H1 (cell line): ENCODE data around the gene EPG5. TPM values are rescaled to one million over a fixed set of nuclear protein-coding genes. Genes with fewer than 3 reads are reported as not detected.

Experiments
- CTCF ChIA-PET: fragments of 300-600 bp; sonication (Branson Sonifier 250); formaldehyde crosslinking; loops from one replicate; lab custom pipeline; 2021; ENCODE audit not compliant: partially characterized antibody; lab: Charles Lee
- POLR2A ChIA-PET: fragments of 300-600 bp; sonication (Branson Sonifier 250); formaldehyde crosslinking; loops from one replicate; lab custom pipeline; 2021; ENCODE audit warnings: inconsistent platforms; ENCODE audit not compliant: partially characterized antibody; lab: Charles Lee
- DNase-seq, 2 experiments: peaks; one replicate each; pipeline versions ENCODE4 v3.0.0 to v3.0.0-alpha.2; 2010 to 2022; ENCODE audit warnings: low spot score in 2 of 2, low read depth in 1 of 2, mixed read lengths in 1 of 2
- FAIRE-seq: peaks from 2 replicates; lab custom pipeline; 2011; peaks lifted over from hg19 to GRCh38; lab: Jason Lieb, UNC
- H2AFZ ChIP-seq: 2 replicates; pipeline ENCODE4 v1.8.1; 2012; ENCODE audit warnings: low read length, inconsistent platforms
- H2AK5ac ChIP-seq: 2 replicates; pipeline ENCODE4 v1.6.1; 2013; ENCODE audit warnings: low read depth, low read length
- H2BK120ac ChIP-seq: replicated peaks from 2 replicates; pipeline ENCODE3; 2013; ENCODE audit warnings: low read depth, low read length, inconsistent platforms
- H2BK12ac ChIP-seq: 2 replicates; pipeline ENCODE4 v1.6.1; 2013; ENCODE audit warnings: low read depth, low read length
- H2BK15ac ChIP-seq: 2 replicates; pipeline ENCODE4 v1.6.1; 2013; ENCODE audit warnings: low read length
- H2BK20ac ChIP-seq: 2 replicates; pipeline ENCODE4 v1.6.1; 2013; ENCODE audit warnings: low read length
- H2BK5ac ChIP-seq: 2 replicates; pipeline ENCODE4 v1.6.1; 2013; ENCODE audit warnings: low read depth, low read length
- H3K14ac ChIP-seq: 2 replicates; pipeline ENCODE4 v1.6.1; 2013; ENCODE audit warnings: inconsistent platforms; ENCODE audit not compliant: insufficient read length
- H3K18ac ChIP-seq: 2 replicates; pipeline ENCODE4 v1.6.1; 2013; ENCODE audit warnings: low read length; ENCODE audit errors: extremely low read depth
- H3K23ac ChIP-seq: 2 replicates; pipeline ENCODE4 v1.6.1; 2013; ENCODE audit warnings: inconsistent platforms; ENCODE audit not compliant: insufficient read length
- H3K23me2 ChIP-seq: 2 replicates; pipeline ENCODE4 v1.6.1; 2013; ENCODE audit warnings: low read depth, low read length
- H3K27ac ChIP-seq: 2 replicates; pipeline ENCODE4 v1.6.1; 2011; ENCODE audit warnings: low read depth, low read length, inconsistent platforms
- H3K27me3 ChIP-seq, 4 experiments: replicated peaks in 1 of 4; 1 replicate in 1 of 4; 2 replicates in 3 of 4; pipeline versions ENCODE4 v1.6.1 to v1.8.1; 2011 to 2013; ENCODE audit warnings: low read length in 3 of 4, mild to moderate bottlenecking in 3 of 4, inconsistent platforms in 2 of 4, mixed read lengths in 2 of 4, moderate library complexity in 1 of 4; ENCODE audit not compliant: control insufficient read depth in 3 of 4, insufficient read depth in 3 of 4; ENCODE audit errors: extremely low read depth in 1 of 4
- H3K36me3 ChIP-seq, 4 experiments: 2 replicates each; pipeline versions ENCODE4 v1.6.1 to v1.8.1; 2011 to 2013; ENCODE audit warnings: mild to moderate bottlenecking in 4 of 4, low read length in 3 of 4, moderate library complexity in 2 of 4, control low read depth in 1 of 4, inconsistent platforms in 1 of 4; ENCODE audit not compliant: insufficient read depth in 4 of 4, control insufficient read depth in 2 of 4
- H3K4ac ChIP-seq: replicated peaks from 2 replicates; pipeline ENCODE3; 2013; ENCODE audit warnings: low read length, low read depth, mixed read lengths, inconsistent platforms; ENCODE audit not compliant: insufficient read length
- H3K4me1 ChIP-seq, 4 experiments: replicated peaks in 1 of 4; 1 replicate in 1 of 4; 2 replicates in 3 of 4; pipeline versions ENCODE4 v1.6.1 to v1.8.1; 2011 to 2013; ENCODE audit warnings: low read length in 3 of 4, inconsistent platforms in 2 of 4, mixed read lengths in 1 of 4; ENCODE audit not compliant: insufficient read depth in 4 of 4, control insufficient read depth in 3 of 4
- H3K4me2 ChIP-seq, 2 experiments: 2 replicates each; pipeline versions ENCODE4 v1.6.1 to v1.8.1; 2011 to 2013; ENCODE audit warnings: low read depth in 2 of 2, low read length in 2 of 2, control low read depth in 1 of 2, inconsistent platforms in 1 of 2, mild to moderate bottlenecking in 1 of 2; ENCODE audit not compliant: insufficient read depth in 1 of 2
- H3K4me3 ChIP-seq, 4 experiments: fragments of 200-600, 300-600 bp in 1 of 4; sonication (generic), shearing (Covaris generic), sonication (Bioruptor Twin) in 1 of 4; 2 replicates each; pipeline versions ENCODE4 v1.5.1 to v1.8.1; 2011 to 2016; ENCODE audit warnings: low read length in 4 of 4, low read depth in 3 of 4, control low read depth in 2 of 4, inconsistent platforms in 2 of 4, mild to moderate bottlenecking in 2 of 4, mixed read lengths in 1 of 4, moderate library complexity in 1 of 4; ENCODE audit not compliant: insufficient read depth in 2 of 4; ENCODE audit errors: extremely low read depth in 1 of 4
- H3K56ac ChIP-seq: replicated peaks from 2 replicates; pipeline ENCODE3; 2013; ENCODE audit warnings: low read depth, mild to moderate bottlenecking, mixed read lengths, low read length, inconsistent platforms; ENCODE audit not compliant: insufficient read length
- H3K79me1 ChIP-seq: 2 replicates; pipeline ENCODE4 v1.6.1; 2013; ENCODE audit warnings: low read depth, low read length, control low read depth
- H3K79me2 ChIP-seq, 2 experiments: 2 replicates each; pipeline versions ENCODE4 v1.6.1 to v1.8.1; 2012 to 2013; ENCODE audit warnings: low read length in 2 of 2, mild to moderate bottlenecking in 2 of 2, inconsistent platforms in 1 of 2; ENCODE audit not compliant: insufficient read depth in 2 of 2, control insufficient read depth in 1 of 2
- H3K9ac ChIP-seq, 4 experiments: replicated peaks in 1 of 4; 1 replicate in 1 of 4; 2 replicates in 3 of 4; pipeline versions ENCODE4 v1.6.1 to v1.8.1; 2011 to 2013; ENCODE audit warnings: low read depth in 3 of 4, low read length in 3 of 4, control low read depth in 2 of 4, mild to moderate bottlenecking in 2 of 4, moderate library complexity in 2 of 4, inconsistent platforms in 1 of 4; ENCODE audit errors: extremely low read depth in 1 of 4
- H3K9me3 ChIP-seq, 2 experiments: 2 replicates each; pipeline versions ENCODE4 v1.6.1 to v1.8.1; 2012 to 2013; ENCODE audit warnings: mild to moderate bottlenecking in 2 of 2, moderate library complexity in 2 of 2, control low read depth in 1 of 2, inconsistent platforms in 1 of 2, low read depth in 1 of 2, low read length in 1 of 2, mixed read lengths in 1 of 2; ENCODE audit not compliant: insufficient read depth in 2 of 2
- H4K20me1 ChIP-seq, 2 experiments: replicated peaks in 1 of 2; 2 replicates each; pipeline versions ENCODE3 to v1.8.1; 2011 to 2013; ENCODE audit warnings: inconsistent platforms in 2 of 2, low read length in 2 of 2, mild to moderate bottlenecking in 1 of 2; ENCODE audit not compliant: insufficient read depth in 2 of 2, control insufficient read depth in 1 of 2
- H4K5ac ChIP-seq: 2 replicates; pipeline ENCODE4 v1.6.1; 2013; ENCODE audit warnings: low read length, low read depth, mixed read lengths, inconsistent platforms; ENCODE audit not compliant: insufficient read length
- H4K8ac ChIP-seq: 2 replicates; pipeline ENCODE4 v1.8.0; 2013; ENCODE audit warnings: mild to moderate bottlenecking, moderate library complexity, low read length, inconsistent platforms; ENCODE audit not compliant: insufficient read depth; ENCODE audit errors: extremely low read depth
- H4K91ac ChIP-seq: replicated peaks from 2 replicates; pipeline ENCODE3; 2013; ENCODE audit warnings: low read length, mixed read lengths, inconsistent platforms; ENCODE audit not compliant: insufficient read length
- BCL11A ChIP-seq, 2 experiments: IDR thresholded peaks; one replicate each; pipeline ENCODE4 v1.6.1; 2011; ENCODE audit warnings: low read depth in 2 of 2, low read length in 2 of 2, mild to moderate bottlenecking in 2 of 2
- WGBS, 2 experiments: shearing (Covaris generic) in 1 of 2; methylation state at CpG; one replicate each; pipeline versions ENCODE4 v1.1.6 to v1.1.7; 2013 to 2015; ENCODE audit warnings: low lambda C conversion rate in 2 of 2, mixed read lengths in 2 of 2, inconsistent platforms in 1 of 2, low coverage in 1 of 2, missing lambda C conversion rate in 1 of 2; ENCODE audit not compliant: insufficient replicate concordance in 2 of 2, insufficient coverage in 1 of 2, insufficient read length in 1 of 2; ENCODE audit errors: extremely low coverage in 1 of 2, missing lambda C conversion rate in 1 of 2; 5-methylcytosine and 5-hydroxymethylcytosine counted together
- polyA plus RNA-seq, 7 experiments: library from polyadenylated mRNA; depleted of rRNA in 3 of 7; stranded (reverse) in 5 of 7; unstranded in 2 of 7; fragments of >200 nt in 5 of 7; fragments of 200-250 nt in 2 of 7; gene quantifications; 1 replicate in 5 of 7; 2 replicates in 1 of 7; 4 replicates in 1 of 7; pipeline versions ENCODE4 v1.2.1 to v1.2.3, GENCODE V29; 2011 to 2013; ENCODE audit warnings: missing spikeins in 2 of 7, mixed read lengths in 2 of 7
- total RNA-seq: library from RNA; stranded (reverse); fragmentation: NEBNext Ultra II Directional; extraction: Animal tissue kit (Norgen Biotek cat#: 25700); gene quantifications from 2 replicates; pipeline ENCODE4 v1.2.1, GENCODE V29; 2021

EPG5 gene
- total and polyA plus RNA-seq, 2 of the 8 experiments (the other 6 are each of a cell fraction or from before 2014, with no cell fraction given), result 14.1 to 18.3 TPM

DNA sequence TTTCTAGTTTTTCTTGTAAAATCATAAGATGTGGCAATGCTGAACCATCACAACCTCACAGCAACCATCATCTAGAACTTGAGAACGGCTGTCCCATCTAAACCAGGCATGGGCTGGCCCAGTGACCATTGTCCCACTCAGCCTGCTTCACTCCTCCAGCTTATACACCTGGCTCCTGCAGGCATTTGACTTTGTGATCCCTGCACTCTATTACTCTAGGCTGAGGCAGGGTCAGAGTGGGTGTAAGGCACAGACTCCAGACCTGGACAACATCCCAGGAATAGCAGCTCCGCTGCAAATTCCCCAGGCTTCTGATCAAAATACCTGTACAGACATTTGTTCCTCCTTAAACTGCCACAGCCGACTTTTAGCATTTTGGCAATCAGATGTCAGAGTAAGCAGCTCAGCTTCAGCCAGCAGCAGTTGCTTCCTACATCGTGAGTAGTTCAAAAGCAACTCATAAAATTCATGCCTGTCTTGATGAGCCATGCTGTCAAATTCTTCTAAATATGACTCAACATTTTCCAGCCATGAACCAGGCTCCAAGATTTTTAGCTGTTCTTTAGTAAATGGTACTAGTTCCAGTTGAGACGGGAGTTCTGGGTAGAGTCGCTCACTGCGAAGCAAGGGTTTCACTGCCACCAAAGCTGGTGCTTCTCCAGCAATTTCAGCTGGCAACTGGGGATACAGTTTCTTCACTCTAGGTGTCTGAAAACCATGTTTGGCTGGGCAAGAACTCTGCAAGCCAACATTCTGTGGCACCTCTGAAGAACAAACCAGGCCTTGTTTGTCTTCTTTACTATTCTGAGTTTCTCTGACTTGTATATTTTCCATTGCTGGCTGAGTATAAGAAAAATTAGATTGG is 12.8 kb downstream of the EPG5 start:
- Histone ChIP-seq H3K23me2 (no peaks in the 10 kb centered on the region), H4K8ac (no peak overlapping the region), H3K18ac (no peak overlapping the region), H3K14ac (no peak overlapping the region), H2BK15ac (no peak overlapping the region), H3K4ac (no peak overlapping the region), H3K4me3 (no peak overlapping the region), H4K91ac (no peak overlapping the region), H2BK5ac (no peak overlapping the region), H3K79me1 (no peaks in the 10 kb centered on the region), H3K27ac (no peak overlapping the region), H2BK12ac (no peak overlapping the region), H2BK20ac (no peak overlapping the region), H3K23ac (no peak overlapping the region), H3K27me3 (no peaks in the 10 kb centered on the region), H3K4me2 (no peak overlapping the region), H3K36me3 (peaks cover 2 to 30% (median 22%) of the 10 kb centered on the region in 4 experiments; a peak in 7 of 8 replicates), H3K79me2 (peaks cover 0 to 5% of the 10 kb centered on the region in 2 experiments; a peak in 2 of 4 replicates), H4K20me1 (no peaks in the 10 kb centered on the region), H4K5ac (no peak overlapping the region), H2BK120ac (no peak overlapping the region), H3K56ac (no peak overlapping the region), H2AK5ac (no peak overlapping the region), H3K4me1 (no peaks in the 10 kb centered on the region), H2AFZ (no peak overlapping the region), H3K9me3 (no peaks in the 10 kb centered on the region), H3K9ac (no peak overlapping the region)
- WGBS, 2 experiments, result 88% methylated on average over 7 of the region's 7 CpGs; no CpG with 5 or more reads in 1 of the 2 experiments
- no peak for TF ChIP-seq BCL11A (IDR thresholded peaks at IDR 0.05; ENCODE audit: low read depth in 2 of 2, low read length in 2 of 2)
- POLR2A ChIA-PET, result interaction anchor here (1.0 kb wide), 1 partner anchor 88 kb away, joined by 3 read pairs; no protein-coding TSS in a partner anchor
- FAIRE-seq, result no peak
- CTCF ChIA-PET, result interaction anchor here (0.5 to 1.7 kb wide), 7 partner anchors 12 to 119 kb away, joined by 3 to 6 read pairs (median 4); no protein-coding TSS in a partner anchor
- no peak for DNase-seq
